Neural progenitor cell (in vitro differentiated cells): ENCODE results near the gene PLIN5.

Source experiments
- EZH2 ChIP-seq: fragments of 200-600 bp; sonication (generic); IDR thresholded peaks from 2 replicates; pipeline ENCODE4 v1.6.1; 2017; ENCODE audit warnings: antibody characterized with exemption, mild to moderate bottlenecking, moderate library complexity
- EZH2phosphoT487 ChIP-seq: fragments of 200-600 bp; sonication (generic); IDR thresholded peaks from 2 replicates; pipeline ENCODE4 v1.6.1; 2017; ENCODE audit warnings: antibody characterized with exemption
- TF ChIP-seq, protein P1 (sequence below): fragments of 200-600 bp; sonication (generic); IDR thresholded peaks from 2 replicates; pipeline ENCODE4 v1.5.1; 2017; ENCODE audit warnings: antibody characterized with exemption, mild to moderate bottlenecking

- TF ChIP-seq, protein P1, sequence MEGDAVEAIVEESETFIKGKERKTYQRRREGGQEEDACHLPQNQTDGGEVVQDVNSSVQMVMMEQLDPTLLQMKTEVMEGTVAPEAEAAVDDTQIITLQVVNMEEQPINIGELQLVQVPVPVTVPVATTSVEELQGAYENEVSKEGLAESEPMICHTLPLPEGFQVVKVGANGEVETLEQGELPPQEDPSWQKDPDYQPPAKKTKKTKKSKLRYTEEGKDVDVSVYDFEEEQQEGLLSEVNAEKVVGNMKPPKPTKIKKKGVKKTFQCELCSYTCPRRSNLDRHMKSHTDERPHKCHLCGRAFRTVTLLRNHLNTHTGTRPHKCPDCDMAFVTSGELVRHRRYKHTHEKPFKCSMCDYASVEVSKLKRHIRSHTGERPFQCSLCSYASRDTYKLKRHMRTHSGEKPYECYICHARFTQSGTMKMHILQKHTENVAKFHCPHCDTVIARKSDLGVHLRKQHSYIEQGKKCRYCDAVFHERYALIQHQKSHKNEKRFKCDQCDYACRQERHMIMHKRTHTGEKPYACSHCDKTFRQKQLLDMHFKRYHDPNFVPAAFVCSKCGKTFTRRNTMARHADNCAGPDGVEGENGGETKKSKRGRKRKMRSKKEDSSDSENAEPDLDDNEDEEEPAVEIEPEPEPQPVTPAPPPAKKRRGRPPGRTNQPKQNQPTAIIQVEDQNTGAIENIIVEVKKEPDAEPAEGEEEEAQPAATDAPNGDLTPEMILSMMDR: peak; percentile 94
- TF ChIP-seq EZH2 (no peak), EZH2phosphoT487 (no peak)
Measured at GRCh38 chr19:4557971-4558941, 23.2 kb upstream of the PLIN5 start.
